Erythroblast (primary cell): Measurements from ENCODE around the gene NPRL2.

Experiments used
- GATA1 ChIP-seq: IDR thresholded peaks from 2 replicates; pipeline ENCODE4 v1.6.1; 2011; ENCODE audit warnings: low read depth, mild to moderate bottlenecking, control low read depth, low read length, moderate library complexity
- POLR2A ChIP-seq: IDR thresholded peaks from 2 replicates; pipeline ENCODE4 v1.6.1; 2011; ENCODE audit warnings: mild to moderate bottlenecking, low read length

DNA sequence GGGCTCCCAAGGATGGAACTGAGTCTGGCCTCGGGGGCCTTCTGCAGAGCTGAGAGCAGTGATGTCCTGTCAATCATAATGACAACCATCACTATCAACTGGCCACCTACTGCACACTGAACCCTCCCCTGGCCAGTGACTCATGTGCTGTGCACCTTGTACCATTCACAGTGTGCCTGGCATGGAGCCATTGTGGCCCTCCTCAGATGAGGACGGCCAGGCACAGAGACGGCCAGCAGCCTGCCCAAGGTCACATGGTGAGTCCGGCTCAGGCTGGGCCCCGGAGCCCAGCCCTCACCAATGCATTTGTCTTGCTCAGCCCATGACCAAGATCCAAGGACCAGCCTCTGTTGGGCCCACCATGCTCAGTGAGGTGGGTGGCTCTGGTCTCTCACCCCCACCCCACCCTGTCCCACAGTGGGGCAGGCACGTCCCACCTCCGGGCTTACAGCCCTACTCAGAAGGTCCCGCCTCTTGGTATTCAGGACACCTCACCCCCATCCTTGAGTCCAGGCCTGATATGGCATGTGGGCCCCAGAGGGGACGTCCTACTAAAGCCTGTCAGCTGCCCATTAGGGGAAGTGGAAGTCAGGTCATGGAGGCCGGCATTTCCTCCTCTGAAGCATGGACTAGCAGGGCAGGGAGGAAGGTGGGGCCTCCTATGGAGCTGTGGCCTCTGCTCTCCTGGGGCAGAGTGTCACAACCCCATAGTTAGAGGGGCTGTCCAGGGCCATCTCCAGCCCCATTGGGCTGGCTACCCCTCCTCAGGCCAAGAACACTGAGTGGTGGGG is 44.7 kb upstream of the NPRL2 start:
- TF ChIP-seq POLR2A (no peak), GATA1 (no peak)
